ENCODE measurements around the gene CREB3L4. TPM values are rescaled to one million over a fixed set of nuclear protein-coding genes. Genes with fewer than 3 reads are reported as not detected.

Gene CREB3L4
- total and polyA plus RNA-seq, 2 of the 13 experiments (the other 11 are each of a cell fraction or from before 2014, with no cell fraction given), result 9.9 to 18.7 TPM

GRCh38 chr1:153929981-153930948 lies 37.4 kb upstream of the CREB3L4 start:
- Histone ChIP-seq H3K36me3 (replicated peaks in 1 of 2; ENCODE audit: control insufficient read depth in 1 of 2, insufficient read depth in 2 of 2, low read length in 2 of 2) (peaks cover 8 to 25% of the 10 kb centered on the region in 2 experiments; a peak in 3 of 5 replicates), H3K4me3 (replicated peaks in 1 of 3; ENCODE audit: insufficient read depth in 1 of 3, low read depth in 2 of 3, low read length in 3 of 3) (no peak overlapping the region), H4K20me1 (ENCODE audit: insufficient read depth, low read length) (no peaks in the 10 kb centered on the region), H3K4me1 (ENCODE audit: insufficient read depth, low read length) (no peaks in the 10 kb centered on the region), H2AFZ (ENCODE audit: low read length) (no peak overlapping the region), H3K9me3 (ENCODE audit: low read length) (no peaks in the 10 kb centered on the region), H3K79me2 (ENCODE audit: insufficient read depth, low read length) (no peaks in the 10 kb centered on the region), H3K27me3 (ENCODE audit: control insufficient read depth in 1 of 2, insufficient read depth in 2 of 2, low read length in 2 of 2) (no peaks in the 10 kb centered on the region), H3K9ac (ENCODE audit: insufficient read depth, low read depth, low read length) (no peak overlapping the region), H3K27ac (ENCODE audit: extremely low read length, insufficient read depth, low read length) (no peak overlapping the region), H3K4me2 (ENCODE audit: low read depth, low read length) (no peak overlapping the region)
- DNase-seq (ENCODE audit: low spot score) (no peak), FAIRE-seq (no peak), ATAC-seq (peak; percentile 32; the same call in 2 of the 3 replicates)
- in situ Hi-C loops (cut with HindIII; ENCODE audit: extremely low pct_ligation_motif_present, low pct_unique_long_range_greater_than_20kb) (no loop called here), intact Hi-C loops (cut with micrococcal nuclease; ENCODE audit: unreplicated experiment) (no loop called here)
- ChIA-PET CTCF (ENCODE audit: low intra/inter-chr PET ratio, low total read pairs) (no interaction called here), POLR2A (interaction anchor here (1.2 to 2.2 kb wide), 3 partner anchors 9 to 37 kb away, joined by 3 to 6 read pairs (median 4); partner anchors contain the start of gene CREB3L4)
- 89% methylated on average over 9 of the region's 14 CpGs for WGBS (ENCODE audit: low lambda C conversion rate)
- BruUV-seq (replicated peaks), result no TSS peak
- no peak for TF ChIP-seq RARA (CRISPR knock-in tag; IDR thresholded peaks at IDR 0.05)
- no peak for TF ChIP-seq ZFP41 (CRISPR knock-in tag; IDR thresholded peaks at IDR 0.05; ENCODE audit: borderline replicate concordance)
- TF ChIP-seq, protein P1, sequence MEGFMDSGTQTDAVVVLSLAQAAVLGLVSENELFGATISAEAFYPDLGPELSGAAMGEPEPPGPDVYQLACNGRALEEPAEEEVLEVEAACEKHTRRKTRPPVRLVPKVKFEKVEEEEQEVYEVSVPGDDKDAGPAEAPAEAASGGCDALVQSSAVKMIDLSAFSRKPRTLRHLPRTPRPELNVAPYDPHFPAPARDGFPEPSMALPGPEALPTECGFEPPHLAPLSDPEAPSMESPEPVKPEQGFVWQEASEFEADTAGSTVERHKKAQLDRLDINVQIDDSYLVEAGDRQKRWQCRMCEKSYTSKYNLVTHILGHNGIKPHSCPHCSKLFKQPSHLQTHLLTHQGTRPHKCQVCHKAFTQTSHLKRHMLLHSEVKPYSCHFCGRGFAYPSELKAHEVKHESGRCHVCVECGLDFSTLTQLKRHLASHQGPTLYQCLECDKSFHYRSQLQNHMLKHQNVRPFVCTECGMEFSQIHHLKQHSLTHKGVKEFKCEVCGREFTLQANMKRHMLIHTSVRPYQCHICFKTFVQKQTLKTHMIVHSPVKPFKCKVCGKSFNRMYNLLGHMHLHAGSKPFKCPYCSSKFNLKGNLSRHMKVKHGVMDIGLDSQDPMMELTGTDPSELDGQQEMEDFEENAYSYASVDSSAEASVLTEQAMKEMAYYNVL (CRISPR knock-in tag; IDR thresholded peaks at IDR 0.05; ENCODE audit: borderline replicate concordance), result no peak
- no peak for TF ChIP-seq PPARG (CRISPR knock-in tag; conservative IDR thresholded peaks at IDR 0.05)
- TF ChIP-seq TAF15 (IDR thresholded peaks at IDR 0.05; ENCODE audit: low read depth, low read length, poor library complexity, severe bottlenecking), result no peak
- no peak for TF ChIP-seq PLRG1 (conservative IDR thresholded peaks at IDR 0.05)
- no peak for TF ChIP-seq RFXAP (CRISPR knock-in tag; IDR thresholded peaks at IDR 0.05; ENCODE audit: borderline replicate concordance)

Measured in HepG2 (cell line).